ENCODE measurements around the gene EVI5. TPM values are rescaled to one million over a fixed set of nuclear protein-coding genes. Genes with fewer than 3 reads are reported as not detected.

Gene EVI5
- total RNA-seq, 2 donors from 2014 or later, result 20.8 to 29.0 TPM

DNA sequence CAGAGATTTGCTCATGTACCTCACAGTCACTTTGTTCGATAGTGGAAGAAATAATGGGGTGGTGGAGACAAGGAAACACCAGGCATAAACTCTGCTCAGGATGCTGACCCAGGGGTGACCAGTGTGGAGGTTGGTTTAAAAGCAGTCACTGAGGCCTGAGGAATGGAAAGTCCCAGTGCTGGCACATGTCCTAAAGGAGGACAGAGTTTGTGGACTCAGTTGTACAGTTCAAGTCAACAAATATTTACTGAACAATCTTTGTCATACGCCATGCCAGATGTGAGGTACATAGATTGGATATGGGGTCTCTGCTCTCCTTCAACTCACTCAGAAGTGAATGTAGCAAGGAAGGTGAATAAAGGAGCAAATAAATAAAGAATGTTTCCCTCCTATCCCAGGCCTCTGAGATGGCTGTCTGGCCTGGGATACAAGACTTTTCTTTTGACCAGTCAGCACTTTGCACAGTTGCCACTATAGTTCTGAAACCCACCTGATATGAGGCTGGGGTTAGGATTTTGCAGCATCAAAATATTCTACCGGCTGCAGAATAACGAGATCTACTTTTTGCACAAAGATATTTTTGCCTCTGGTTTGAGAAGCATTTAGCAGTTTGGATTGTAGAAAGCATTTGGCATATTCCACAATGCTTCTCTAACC lies 290.3 kb downstream of the EVI5 start:
- Histone ChIP-seq H3K4me1 (ENCODE audit: control insufficient read depth, insufficient read depth, low read length) (no peaks in the 10 kb centered on the region), H3K9me3 (ENCODE audit: control insufficient read depth, low read length) (no peaks in the 10 kb centered on the region), H3K36me3 (ENCODE audit: control insufficient read depth, insufficient read depth, low read length) (no peaks in the 10 kb centered on the region), H3K9ac (ENCODE audit: extremely low read depth, low read length, poor library complexity, severe bottlenecking) (no peak overlapping the region), H3K4me3 (ENCODE audit: low read length) (no peak overlapping the region), H3K27ac (ENCODE audit: low read depth, low read length) (no peak overlapping the region), H3K27me3 (ENCODE audit: control insufficient read depth, insufficient read depth, low read length, poor library complexity, severe bottlenecking) (peaks cover 23% of the 10 kb centered on the region)
- Mint-ChIP-seq H3K4me3 (no peak overlapping the region), H3K9me3 (no peaks in the 10 kb centered on the region), H3K4me1 (no peaks in the 10 kb centered on the region), H3K27me3 (ENCODE audit: insufficient read depth) (peaks cover 35% of the 10 kb centered on the region), H3K27ac (no peak overlapping the region), H3K36me3 (ENCODE audit: low read depth) (no peaks in the 10 kb centered on the region)
- DNase-seq, result no peak
- WGBS, 2 experiments (ENCODE audit: insufficient coverage in 1 of 2, insufficient read length in 1 of 2), result 92 to 100% methylated on average over 3 to 4 of the region's 4 CpGs
- TF ChIP-seq, protein P1, sequence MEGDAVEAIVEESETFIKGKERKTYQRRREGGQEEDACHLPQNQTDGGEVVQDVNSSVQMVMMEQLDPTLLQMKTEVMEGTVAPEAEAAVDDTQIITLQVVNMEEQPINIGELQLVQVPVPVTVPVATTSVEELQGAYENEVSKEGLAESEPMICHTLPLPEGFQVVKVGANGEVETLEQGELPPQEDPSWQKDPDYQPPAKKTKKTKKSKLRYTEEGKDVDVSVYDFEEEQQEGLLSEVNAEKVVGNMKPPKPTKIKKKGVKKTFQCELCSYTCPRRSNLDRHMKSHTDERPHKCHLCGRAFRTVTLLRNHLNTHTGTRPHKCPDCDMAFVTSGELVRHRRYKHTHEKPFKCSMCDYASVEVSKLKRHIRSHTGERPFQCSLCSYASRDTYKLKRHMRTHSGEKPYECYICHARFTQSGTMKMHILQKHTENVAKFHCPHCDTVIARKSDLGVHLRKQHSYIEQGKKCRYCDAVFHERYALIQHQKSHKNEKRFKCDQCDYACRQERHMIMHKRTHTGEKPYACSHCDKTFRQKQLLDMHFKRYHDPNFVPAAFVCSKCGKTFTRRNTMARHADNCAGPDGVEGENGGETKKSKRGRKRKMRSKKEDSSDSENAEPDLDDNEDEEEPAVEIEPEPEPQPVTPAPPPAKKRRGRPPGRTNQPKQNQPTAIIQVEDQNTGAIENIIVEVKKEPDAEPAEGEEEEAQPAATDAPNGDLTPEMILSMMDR (conservative IDR thresholded peaks at IDR 0.05), result no peak

DNA sequence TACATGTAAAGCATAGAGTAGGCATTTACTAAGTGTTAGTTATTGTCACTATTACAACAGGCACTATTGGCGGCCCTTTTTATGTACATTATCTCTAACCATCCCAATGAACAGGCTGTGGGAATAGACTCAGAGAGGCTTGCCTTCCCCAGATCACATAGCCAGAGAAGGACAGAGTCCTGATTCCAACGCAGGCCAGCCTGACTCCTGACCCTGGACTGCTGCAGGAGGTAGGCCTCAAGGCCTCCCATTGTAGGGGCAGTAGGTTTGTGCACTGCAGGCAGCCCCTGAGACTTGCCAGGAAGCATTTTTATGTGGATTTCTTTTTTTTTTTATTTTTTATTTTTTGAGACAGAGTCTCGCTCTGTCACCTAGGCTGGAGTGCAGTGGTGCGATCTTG lies 291.8 kb downstream of the EVI5 start:
- H3K36me3 ChIP-seq (ENCODE audit: control insufficient read depth, insufficient read depth, low read length), result no peaks in the 10 kb centered on the region
- no peaks in the 10 kb centered on the region for H3K4me1 ChIP-seq (ENCODE audit: control insufficient read depth, insufficient read depth, low read length)
- H3K27ac Mint-ChIP-seq, result no peak overlapping the region
- H3K27ac ChIP-seq (ENCODE audit: low read depth, low read length), result no peak overlapping the region
- H3K9me3 Mint-ChIP-seq, result no peaks in the 10 kb centered on the region
- no peak overlapping the region for H3K4me3 Mint-ChIP-seq
- H3K9ac ChIP-seq (ENCODE audit: extremely low read depth, low read length, poor library complexity, severe bottlenecking), result no peak overlapping the region
- peaks cover 45% of the 10 kb centered on the region for H3K27me3 Mint-ChIP-seq (ENCODE audit: insufficient read depth)
- no peak for DNase-seq
- H3K4me1 Mint-ChIP-seq, result no peaks in the 10 kb centered on the region
- H3K9me3 ChIP-seq (ENCODE audit: control insufficient read depth, low read length), result no peaks in the 10 kb centered on the region
- H3K4me3 ChIP-seq (ENCODE audit: low read length), result no peak overlapping the region
- H3K36me3 Mint-ChIP-seq (ENCODE audit: low read depth), result no peaks in the 10 kb centered on the region
- TF ChIP-seq, protein P1 (conservative IDR thresholded peaks at IDR 0.05), result no peak
- 90 to 95% methylated on average over 3 to 4 of the region's 4 CpGs for WGBS, 2 experiments (ENCODE audit: insufficient coverage in 1 of 2, insufficient read length in 1 of 2)
- H3K27me3 ChIP-seq (ENCODE audit: control insufficient read depth, insufficient read depth, low read length, poor library complexity, severe bottlenecking), result peaks cover 38% of the 10 kb centered on the region

DNA sequence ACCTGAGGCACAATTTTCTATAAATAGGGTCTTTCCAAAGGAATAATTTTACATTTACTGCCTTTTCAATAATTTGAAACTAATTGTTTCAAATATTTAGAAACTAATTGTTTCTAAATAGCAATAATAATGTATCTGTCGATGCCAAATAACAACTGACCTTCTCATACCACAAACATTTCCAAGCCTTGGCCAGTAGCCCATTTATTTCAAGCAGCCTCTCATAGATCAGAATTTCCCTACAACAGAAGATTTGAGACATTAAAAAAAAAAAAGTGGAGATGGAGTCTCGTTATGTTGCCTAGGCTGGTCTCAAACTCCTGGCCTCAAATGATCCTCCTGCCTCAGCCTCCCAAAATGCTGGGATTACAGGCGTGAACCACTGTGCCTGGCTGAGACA lies 296.1 kb downstream of the EVI5 start:
- H3K9ac ChIP-seq (ENCODE audit: extremely low read depth, low read length, poor library complexity, severe bottlenecking), result no peak overlapping the region
- Mint-ChIP-seq H3K4me1 (peaks cover 10% of the 10 kb centered on the region), H3K4me3 (no peak overlapping the region), H3K27ac (no peak overlapping the region), H3K27me3 (ENCODE audit: insufficient read depth) (peaks cover 65% of the 10 kb centered on the region), H3K36me3 (ENCODE audit: low read depth) (no peaks in the 10 kb centered on the region), H3K9me3 (no peaks in the 10 kb centered on the region)
- peaks cover 71% of the 10 kb centered on the region for H3K27me3 ChIP-seq (ENCODE audit: control insufficient read depth, insufficient read depth, low read length, poor library complexity, severe bottlenecking)
- no peak for DNase-seq
- peaks cover 4% of the 10 kb centered on the region for H3K4me1 ChIP-seq (ENCODE audit: control insufficient read depth, insufficient read depth, low read length)
- H3K27ac ChIP-seq (ENCODE audit: low read depth, low read length), result no peak overlapping the region
- H3K9me3 ChIP-seq (ENCODE audit: control insufficient read depth, low read length), result no peaks in the 10 kb centered on the region
- 85 to 94% methylated on average over 2 to 3 of the region's 3 CpGs for WGBS, 2 experiments (ENCODE audit: insufficient coverage in 1 of 2, insufficient read length in 1 of 2)
- no peaks in the 10 kb centered on the region for H3K36me3 ChIP-seq (ENCODE audit: control insufficient read depth, insufficient read depth, low read length)
- TF ChIP-seq, protein P1 (conservative IDR thresholded peaks at IDR 0.05), result no peak
- H3K4me3 ChIP-seq (ENCODE audit: low read length), result no peak overlapping the region

Measured in endodermal cell (in vitro differentiated cells).